MV-4-11 (cell line): ENCODE measurements around the gene LCNL1.

ENCODE experiments used
- DNase-seq: peaks from one replicate; lab custom pipeline; 2025; lab: John Stamatoyannopoulos, UW

LCNL1 gene

DNA sequence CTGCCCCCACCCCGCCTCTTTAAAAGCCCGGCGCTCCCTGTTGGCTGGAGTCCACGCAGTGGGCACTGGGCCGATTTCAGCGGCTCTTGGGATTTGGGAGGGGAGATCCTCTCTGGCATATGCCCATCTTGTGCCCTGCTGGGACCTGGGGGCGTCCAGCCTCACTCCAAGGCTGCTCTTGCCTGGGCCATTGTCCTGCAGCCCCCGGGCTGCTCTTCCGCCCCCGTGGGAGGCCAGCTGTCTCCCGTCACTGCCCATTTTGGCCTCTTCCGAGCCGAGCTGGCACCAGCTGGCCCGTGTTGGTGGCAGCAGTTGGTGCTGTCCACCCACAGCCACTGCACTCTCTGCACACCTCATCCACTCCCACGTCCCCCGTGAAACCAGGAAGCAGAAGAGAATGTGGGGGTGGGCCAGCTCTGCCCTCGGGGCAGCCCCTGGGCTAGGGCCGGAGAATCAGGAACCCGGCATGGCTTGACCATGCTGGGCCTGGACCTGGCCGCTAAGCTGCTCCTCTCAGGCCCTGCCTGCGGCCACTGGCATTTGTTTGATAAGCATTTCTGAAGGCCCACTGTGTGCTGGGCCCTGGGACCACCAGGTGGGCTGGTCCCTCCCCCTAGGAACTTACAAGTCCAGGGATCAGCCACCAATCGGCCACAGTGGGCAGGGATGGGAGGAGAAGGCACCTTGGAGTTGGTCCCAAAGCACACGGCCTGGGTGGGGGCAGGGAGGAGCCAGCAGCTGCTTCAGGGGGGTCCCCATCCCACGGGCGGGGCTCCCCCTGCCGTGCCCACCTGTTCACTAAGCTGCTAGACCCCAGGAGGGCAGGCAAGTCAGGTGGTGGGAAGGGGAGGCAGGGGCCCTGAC is 35.5 kb upstream of the LCNL1 start:
- no peak for DNase-seq

DNA sequence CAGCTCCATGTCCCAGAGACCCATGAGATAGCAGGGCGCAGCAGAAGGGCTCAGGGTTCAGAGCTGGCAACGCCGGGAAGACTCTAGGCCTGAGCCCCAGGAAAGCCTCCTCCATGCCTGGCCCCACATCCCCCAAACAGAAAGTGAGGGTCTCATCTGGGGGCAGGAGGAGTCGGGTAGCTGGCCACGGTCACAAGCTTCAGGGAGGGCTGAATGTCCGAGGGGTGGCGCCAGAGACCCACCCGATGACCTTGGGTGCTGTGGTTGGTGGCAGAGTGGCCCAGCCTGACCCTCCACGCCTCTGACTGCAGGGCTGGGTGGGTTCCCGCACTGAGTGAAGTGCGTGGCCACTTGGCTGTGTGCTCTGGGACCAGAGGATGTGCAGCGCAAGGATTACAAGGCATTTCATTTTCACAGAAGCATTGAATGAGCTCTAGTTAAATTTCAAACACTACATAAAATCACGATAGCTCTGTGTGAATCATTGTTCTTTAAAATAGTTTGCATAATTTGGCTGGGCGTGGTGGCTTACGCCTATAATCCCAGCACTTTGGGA is 34.8 kb upstream of the LCNL1 start:
- DNase-seq: peak; percentile 38

DNA sequence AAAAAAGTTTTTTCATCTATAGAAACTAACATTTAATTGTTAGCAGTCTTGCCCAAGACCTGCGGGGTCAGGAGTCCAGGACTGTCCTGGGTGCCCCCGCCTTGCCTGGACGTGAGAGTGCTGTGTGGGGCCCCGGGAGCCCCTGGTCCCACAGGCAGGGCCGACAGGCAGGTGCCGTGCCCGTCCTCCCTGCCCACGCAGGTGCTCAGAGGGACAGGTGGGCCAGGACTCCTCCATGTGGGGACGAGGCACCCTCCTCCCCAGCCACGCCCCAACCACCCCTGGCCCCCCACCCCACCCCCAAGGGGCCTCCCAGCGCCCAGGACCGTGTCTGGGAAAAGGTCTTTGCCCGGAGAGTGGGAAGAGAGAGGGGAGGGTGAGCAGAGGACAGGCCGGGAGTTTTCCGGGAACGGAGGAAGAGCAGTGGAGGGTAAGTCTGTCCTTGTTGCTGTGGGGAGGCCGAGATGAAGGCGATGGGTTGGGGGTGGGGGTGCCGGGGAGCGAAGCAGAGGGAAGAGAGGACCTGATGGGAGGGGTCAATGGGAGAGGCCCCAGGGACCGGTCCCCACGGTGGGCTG is 33.5 kb upstream of the LCNL1 start:
- no peak for DNase-seq

DNA sequence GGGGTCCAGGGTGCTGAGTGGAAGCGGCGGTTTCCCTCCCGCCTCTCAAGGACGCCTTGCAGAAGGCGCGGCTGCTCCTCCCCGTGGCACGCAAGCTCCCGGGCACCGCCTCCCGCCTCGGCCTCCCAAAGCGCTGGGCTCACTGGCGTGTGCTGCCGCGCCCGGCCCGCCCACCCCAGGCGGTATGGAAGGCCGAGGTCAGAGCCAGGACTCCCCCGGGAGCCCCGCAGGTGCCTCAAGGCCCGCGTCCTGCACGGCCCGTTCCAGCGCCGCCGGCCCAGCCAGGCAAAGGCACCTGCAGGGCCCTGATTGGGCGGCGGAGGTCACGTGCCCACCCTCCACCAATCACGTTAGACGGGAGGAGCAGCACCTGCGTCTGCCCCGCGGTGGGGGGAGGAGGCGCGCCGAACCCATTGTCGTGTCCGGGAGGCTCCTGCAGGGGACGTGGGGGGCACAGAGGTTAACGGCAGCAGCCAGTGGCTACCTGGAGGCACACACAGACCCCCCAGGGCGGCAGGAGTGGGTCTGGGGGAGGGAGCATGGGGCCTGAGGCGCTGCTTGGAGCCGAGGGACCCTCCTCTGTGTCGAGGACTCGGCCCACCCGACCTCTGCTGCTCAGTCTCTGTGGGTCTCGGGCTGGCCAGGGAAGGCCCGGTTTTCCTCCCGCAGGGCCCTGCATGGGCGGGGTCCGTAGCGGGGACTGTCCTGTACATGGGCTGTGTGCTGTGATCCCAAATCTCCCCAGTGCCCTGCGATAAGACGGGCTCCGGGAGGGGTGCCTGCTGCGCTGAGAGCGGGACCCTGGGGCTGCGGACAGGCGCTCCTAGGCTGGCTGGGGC is 32.8 kb upstream of the LCNL1 start:
- DNase-seq: peak; percentile 77

DNA sequence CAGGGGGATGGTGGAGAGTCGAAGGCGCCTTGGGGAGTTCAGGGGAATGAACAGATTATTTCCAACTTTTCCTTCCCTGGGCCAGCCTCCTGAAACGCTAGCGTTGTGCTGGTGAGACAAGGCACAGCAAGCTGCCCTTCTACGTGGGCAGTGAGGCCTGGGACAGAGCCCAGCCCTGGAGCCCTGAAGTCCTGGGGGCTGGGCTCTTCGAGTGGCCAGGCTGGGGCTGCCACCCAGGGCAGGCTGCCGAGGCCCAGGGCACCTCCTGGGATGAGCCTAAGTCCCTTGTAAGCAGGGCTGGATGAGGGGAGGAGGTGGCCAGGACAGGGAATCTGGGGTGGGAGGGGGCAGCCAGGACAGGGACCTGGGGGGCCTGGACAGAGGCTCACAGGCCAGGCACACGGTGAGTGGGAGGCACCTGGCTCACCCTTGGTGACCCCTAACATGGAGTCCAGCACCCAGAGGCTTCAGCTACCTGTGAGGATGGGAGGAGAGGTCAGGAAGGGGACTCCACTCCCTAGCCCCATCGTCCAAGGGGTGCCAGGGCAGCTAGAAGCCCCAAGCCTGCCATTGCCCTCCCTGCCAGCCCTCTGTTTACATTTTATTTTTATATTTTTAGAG is 32.0 kb upstream of the LCNL1 start:
- no peak for DNase-seq

DNA sequence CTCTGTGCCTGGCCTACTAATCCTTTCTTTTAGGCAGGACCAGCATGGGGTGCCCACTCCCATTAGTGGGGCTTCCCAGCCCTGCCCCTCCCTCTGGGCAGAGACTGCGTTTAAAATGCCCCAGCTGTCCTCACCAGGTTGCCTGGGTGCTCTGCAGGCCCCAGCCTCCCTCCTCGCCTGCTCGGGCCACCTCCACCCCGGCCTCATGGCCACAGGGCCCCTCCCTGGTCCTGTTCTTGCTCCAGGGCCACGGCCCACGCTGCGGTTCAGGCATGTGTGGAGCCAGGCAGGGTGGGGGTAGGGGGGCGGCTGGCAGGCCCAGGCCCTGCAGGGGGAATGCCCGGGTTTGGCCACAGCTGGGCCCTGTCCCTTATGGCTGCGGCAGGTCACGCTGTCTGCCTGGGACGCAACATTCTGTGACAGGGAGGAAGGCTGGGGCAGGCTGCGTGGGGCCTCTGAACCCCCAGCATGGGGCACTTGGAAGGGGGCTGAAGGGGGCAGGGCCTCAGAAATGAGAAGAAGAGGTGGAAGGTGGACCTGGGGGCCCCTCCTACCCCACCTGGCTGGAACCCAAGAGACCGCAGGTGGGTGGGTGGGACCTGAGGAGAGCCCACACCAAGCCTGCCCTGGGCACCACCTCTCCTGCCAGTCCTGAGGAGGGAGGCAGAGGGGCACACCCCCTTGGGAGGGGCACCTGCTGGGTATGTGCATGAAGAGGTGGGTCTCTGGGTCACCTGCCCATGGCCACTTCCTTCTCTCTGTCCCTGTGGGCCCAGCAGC is 31.1 kb upstream of the LCNL1 start, which contains the start of gene LCN12:
TSS of gene LCN12 (plus strand) at position 733 of the 780 bp plus-strand sequence. CDS start 55 bp downstream, outside the sequence.
- DNase-seq: no peak

DNA sequence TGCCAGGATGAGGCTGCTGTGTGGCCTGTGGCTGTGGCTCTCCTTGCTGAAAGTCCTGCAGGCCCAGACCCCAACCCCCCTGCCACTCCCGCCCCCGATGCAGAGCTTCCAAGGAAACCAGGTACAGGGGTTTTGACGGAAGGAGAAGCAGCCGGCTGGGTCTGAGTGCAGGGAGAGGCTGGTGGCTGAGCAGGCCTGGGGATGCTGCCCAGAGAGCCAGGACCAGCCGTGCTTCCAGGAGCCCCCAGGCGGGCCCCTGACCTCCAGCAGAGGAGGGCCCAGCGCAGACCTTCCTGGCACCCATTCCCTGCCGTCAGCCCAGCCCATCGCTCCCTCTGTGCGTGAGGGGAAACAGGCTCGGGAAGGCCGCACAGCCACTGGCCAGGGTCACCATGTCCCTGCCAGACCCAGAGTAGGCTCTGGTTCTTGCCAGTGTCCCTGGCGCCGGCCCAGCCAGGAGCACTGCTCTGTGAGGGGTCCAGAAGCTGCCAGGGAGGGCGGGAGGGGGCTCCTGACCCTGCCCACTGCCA is 30.4 kb upstream of the LCNL1 start:
- no peak for DNase-seq

DNA sequence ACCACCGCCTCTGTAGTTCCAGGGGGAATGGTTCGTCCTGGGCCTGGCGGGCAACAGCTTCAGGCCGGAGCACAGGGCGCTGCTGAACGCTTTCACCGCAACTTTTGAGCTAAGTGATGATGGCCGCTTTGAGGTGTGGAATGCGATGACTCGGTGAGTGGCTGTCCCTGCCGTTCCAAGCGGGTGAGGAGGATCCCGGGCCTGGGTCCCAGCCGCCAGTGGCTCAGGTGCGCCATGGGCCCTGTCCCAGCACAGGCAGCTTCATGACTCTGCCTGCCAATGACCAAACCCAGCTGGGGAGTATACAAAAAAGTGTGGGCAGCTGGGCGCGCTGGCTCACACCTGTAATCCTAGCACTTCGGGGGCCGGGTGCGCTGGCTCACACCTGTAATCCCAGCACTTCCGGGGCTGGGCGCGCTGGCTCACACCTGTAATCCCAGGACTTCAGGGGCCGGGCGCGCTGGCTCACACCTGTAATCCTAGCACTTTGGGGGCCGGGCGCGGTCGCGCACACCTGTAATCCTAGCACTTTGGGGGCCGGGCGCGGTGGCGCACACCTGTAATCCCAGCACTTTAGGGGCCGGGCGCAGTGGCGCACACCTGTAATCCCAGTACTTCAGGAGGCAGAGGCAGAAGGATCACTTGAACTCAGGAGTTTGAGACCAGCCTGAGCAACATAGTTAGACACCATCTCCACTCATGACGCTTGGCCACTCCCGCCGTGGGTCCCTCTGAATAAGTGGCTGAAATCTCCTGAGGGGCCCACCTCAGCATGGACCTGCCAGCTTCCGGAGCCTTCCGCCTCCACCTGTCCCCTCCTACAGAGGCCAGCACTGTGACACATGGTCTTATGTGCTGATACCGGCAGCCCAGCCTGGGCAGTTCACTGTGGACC is 29.7 kb upstream of the LCNL1 start:
- DNase-seq: no peak

DNA sequence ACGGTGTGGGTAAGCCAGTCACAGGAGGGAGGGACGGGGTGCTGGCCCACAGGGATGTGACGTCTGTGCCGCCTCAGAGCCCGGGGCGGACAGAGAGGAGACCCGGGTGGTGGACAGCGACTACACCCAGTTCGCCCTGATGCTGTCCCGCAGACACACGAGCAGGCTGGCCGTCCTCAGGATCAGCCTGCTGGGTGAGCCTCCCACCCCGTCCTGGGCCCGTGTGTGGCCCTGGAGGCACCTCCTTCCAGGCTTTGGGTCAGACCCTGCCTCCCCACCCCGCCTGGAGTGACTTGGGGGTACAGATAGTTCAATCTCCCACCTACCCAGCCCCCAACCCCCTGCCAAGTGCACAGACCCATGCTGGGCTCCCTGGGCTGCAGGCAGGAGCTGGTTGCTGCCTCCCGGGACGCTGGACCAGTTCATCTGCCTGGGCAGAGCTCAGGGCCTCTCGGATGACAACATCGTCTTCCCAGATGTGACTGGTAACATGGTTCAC is 29.0 kb upstream of the LCNL1 start:
- no peak for DNase-seq

DNA sequence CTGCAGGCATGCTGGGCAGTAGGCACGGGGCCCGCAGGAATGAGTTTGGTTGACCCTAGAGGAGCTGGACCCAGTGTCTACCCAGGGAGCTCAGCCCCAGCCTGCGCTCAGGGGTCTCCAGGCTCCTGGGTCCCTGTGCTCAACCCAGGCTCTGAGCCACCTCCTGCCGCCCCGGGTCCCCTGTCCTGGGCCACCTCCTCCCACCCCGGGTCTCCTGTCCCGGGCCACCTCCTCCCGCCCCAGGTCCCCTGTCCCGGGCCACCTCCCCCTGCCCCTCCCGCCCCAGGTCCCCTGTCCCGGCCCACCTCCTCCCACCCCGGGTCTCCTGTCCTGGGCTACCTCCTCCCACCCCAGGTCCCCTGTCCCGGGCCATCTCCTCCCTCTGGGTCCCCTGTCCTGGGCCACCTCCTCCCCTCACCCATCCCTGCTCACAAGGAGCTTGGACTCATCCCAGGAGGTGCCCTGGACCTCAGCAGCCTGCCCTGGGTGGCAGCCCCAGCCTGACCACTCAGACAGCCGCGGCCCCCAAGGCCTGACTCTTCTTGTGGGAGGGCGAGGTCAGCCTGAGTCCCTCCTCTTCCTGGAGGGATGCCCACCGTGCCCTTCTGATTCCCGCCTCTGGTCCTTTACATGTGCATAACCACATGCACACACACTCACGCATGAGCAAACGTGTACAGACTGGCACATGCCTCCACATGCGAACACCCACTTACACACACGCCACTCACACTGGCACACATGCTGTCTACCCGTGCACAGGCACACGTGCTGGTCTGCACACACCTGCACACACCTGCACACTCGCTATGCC is 28.3 kb upstream of the LCNL1 start:
- DNase-seq: no peak

DNA sequence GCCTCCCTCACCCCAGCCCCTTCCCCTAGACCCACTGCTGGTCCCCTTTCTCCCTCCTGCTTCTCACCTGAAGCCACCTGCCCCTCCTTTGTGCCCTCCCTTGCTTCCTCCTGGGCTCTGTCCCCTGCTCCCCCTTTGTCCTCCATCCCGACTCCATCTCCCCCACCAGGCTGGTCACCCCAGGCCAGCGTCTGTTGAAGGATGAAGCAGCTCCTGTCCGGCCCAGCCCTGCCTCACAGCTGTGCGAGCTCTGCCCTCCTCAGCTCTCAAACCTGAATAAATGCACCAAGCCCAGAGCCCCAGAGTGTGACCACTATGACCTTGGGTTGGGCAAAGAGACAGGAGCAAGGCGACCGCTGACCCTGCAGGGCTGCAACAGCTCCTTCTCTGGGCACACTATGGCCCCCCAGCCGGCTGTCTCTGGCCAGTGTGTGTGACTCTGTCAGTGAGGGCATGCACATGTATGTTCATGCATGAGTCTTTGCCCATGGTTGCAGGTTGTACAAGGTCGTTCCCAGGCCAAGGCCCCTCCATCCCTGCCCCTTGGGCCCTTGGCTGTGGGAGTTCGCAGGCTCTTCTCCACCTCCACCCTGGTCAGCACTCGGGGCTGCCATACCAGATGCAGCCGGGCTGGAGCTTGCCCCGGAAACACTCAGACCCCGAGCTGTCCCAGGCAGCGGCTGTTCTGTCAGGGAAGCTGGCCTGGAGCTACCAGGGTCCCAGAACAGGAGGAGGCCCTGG is 27.4 kb upstream of the LCNL1 start:
- no peak for DNase-seq

DNA sequence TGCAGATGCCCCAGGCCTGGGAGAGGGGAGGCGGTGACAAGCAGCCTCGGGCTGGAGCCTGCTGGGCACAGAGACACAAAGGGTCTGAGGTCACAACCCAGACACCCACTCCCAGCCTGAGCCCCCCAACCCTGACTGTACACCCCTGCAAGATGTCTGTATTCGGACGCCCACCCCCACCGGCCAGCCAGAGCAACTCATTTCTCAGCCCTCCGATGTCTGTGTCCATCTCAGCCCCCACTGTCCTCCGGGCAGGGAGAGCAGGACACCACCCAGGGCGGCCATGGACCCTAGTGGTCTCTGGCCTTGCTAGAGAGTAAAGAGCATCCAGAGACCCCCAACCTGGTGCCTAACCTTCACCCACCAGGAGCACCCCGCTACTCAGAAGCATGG is 26.9 kb upstream of the LCNL1 start:
- no peak for DNase-seq

DNA sequence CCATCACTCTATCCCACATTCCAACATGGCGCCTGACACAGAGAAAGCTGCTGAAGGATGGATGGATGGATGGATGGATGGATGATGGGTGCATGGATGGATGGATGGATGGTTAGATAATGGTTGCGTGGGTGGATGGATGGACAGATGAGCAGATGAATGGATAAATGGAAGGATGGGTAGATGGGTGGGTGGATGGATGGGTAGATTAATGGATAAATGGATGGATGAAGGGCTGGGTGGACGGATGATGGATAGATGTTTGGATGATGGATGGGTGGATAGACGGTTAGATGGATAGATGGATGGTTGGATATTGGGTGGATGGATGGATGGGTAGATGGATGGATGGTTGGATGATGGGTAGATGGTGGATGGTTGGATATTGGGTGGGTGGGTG is 26.2 kb upstream of the LCNL1 start:
- no peak for DNase-seq

DNA sequence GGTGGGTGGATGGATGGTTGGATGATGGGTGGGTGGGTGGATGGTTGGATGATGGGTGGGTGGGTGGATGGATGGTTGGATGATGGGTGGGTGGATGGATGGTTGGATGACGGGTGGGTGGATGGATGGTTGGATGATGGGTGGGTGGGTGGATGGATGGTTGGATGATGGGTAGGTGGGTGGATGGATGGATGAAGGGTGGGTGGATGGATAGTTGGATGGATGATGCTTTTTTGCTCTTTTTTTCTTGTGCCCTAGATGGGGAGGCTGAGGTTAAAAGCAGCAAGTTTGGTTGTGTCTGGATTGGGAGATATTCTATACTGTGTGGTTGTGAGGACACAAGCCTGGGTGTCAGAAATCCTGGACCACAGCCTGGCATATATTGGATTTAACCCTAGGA is 25.3 kb upstream of the LCNL1 start:
- DNase-seq: no peak

DNA sequence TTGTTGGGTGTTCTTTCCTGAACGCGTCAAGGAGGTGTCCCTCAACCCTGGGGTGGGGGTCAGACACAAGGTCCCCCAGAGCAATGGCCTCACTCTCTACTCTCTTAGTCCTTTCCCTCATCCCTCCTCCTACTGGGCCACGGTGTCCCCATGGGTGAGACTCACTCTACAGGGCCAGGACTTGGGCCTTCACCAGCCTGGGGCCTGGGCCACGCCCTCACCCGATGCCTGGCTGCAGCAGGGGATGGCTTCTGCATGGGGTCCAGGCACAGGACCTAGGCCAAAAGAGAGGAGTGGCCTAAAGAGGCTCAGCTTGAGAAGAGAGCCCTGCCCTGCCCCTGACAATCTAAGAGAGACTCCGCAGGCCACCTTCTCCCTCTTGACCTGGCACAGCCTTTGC is 24.9 kb upstream of the LCNL1 start:
- no peak for DNase-seq

DNA sequence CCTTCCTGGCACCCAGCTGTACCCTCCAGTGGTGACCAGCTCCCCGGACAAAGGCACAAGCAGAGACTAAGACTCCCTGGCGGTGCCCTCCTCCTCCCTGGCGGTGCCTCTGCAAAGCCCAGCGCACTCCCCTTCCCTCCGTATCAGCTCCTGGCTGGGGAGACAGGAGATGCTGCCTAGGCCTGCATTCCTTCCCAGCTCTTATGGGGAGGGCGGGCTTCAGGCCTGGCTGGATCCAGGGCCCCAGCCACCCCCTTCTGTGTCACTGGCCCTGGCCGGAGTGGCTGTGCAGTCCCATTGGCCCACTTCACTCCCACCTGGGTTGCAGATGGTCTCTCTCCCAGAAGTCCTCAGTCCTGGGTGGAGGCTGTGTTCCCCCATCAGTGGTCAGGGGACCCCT is 24.3 kb upstream of the LCNL1 start:
- DNase-seq: no peak

DNA sequence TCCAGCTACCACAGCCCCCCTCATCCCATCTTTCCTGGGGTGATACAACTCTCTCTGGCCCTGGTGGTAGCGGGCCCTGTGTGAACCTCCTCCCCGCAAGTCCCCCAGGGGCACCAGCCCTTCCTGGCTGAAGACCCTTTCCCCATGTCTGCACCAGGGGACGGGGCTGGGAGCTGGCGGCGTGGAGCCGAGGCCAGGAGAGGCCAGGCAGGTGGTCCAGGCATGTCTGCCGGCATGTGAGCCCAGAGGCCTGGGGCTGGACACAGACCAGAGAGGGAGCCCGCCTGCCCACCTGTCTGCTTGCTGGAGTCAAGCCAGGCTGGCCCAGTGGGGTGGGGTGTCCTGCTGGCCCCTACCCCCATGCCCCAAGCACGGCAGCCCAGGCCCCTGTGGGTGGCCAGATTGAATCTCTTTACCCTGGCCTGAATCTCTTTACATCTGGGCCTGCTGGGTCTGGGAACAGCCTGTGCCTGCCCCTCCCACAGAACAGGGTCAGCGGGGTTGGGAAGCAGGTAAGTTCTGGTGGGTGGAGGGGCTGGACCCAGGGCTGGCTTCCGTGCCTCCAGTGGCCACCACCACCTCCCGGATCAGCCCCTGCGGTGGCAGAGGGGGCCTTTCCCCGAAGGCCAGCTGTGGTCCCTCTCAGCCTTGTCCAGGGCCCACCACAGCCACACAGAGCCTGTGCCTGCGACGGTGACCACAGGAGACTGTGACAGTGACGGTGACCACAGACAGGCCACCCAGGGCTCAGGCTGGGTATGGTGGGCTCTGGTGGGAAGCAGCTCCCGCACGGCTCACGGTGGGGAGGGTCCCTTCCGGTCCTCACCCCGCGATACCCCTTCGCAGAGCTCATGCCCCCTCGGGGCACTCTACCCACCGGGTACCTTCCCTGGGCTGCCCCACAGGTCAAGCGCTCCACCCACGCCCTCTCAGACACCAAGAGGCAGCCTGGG is 23.6 kb upstream of the LCNL1 start:
- DNase-seq: no peak
